ENCODE results near the gene LSP1.
"Not testable (repeated sequence)": the region's sequence is repeated elsewhere in the genome, so short reads cannot be mapped to it uniquely, and the experiment has no call there.

LSP1 gene

DNA sequence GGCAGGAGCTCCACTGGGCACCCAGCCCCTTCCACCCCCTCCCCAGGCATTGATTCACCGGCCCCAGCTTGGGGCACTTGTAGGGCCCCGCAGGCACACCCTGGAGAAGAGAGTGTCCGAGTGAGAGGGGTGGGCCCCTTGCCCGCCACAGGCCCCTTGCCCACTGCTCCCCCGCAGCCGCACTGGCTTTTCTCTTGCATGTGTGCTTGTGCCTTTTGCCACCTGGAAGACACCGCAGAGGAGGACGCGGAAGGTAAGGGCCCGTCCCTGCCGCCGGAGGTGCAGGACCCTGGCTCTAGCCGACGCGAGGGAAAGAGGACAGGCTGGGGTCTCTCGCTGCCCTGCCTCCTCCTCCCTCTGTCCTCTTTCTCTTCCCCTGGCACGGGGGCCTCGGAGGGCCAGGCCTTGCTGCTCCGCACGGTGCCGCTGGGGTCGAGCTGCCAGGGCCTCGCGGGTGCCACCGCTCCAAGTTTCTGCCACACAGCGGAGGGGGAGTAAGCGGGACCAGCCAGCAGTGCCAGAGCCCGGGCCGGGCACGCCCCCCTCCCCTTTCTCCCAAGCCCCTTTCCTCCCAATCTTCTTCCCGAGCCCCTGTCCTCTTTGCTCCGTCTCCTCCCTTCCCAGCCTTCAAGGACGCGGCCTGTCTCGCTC is 76.1 kb downstream of the LSP1 start:
- DNase-seq (ENCODE audit: low read depth) = no peak

DNA sequence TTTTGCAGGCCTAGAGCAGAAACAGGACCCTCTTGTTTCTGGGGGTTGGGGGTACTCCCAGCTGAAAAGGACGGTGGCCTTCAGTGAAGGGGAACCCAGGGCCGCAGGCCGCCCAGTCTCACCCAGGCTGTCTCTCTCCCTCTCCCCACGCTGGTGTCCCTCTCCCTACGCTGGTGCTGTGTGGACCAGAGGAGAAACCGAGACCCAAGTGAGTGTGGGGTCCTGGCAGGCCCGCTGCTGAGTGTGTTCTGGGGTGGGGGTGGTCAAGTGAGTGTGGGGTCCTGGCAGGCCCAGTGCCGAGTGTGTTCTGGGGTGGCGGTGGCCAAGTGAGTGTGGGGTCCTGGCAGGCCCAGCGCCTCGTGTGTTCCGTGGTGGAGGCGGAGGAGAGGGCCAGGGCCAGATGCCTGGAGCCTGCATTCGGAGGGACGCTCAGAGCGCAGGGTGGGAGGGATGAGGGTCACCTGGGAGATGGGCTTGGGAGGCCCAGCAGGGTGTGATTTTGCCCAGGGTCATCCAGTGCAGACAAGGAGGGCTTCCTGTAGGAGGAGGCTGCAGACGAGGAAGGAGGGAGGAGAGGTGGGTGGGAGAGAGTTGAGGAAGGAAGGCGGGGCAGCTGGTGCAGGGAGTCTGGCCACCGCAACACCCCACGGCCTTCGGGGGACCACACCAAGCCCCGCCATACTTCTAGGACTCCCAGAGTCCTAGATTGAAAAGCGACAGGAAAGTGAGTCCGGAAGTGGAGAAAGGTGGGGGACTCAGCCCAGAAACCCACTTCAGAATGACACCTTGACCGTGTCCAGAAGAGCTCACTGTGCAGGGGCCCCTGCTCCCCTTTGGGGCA is 77.0 kb downstream of the LSP1 start:
- DNase-seq (ENCODE audit: low read depth) = no peak

DNA sequence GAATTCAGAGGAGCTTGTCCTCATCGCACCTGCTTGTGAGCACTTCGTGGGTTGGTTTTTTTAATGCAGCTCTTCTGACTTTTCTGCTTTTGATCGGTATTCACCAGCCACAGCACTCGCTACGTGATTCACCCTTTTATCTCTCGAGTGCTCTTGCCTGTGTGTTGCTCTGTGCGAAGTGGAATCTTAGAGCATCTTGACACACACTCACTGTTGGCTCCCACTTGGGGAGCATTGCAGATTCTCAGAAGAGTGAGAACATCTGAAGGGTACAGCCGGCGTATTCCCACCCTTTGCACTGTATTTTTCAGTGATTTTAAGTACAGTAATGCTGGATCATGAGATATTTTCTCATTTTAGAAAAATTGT is 77.6 kb downstream of the LSP1 start:
- DNase-seq (ENCODE audit: low read depth) = no peak

DNA sequence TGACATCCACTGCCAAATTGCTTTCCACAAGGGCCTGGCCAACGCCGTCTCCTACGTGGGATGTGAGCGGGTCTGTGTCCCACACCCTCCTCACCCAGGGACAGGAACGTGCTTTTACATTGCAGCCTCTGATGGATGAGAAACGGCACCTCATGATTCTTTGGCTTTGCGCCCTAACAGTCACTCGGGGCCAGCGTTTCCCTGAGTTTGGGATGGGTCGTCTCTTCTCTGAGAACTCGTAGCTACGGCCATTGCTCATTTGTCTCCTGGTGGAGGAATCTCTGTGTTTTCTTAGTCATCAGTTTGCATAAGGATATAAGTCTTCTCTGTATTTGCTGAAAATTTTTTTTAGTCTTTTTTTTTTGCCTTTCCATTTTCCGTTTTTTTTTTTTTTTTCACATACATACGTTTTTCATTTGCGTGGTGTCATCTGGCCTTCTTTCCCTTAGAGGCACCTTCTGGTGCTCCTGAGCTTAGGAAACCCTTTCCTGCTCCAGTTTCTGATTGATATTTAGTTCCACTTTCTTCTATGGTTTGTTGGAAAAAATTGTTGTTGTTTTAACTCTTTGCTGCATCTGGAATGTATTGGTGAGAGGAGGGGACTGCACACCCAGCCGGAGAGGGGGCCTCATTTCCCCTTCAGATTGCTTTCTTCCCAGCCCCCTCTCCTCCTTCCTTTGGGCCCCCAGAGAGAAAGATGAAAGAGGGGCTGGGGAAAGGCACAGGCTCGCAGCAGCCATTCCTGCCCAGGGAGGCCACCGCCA is 78.6 kb downstream of the LSP1 start:
- no peak for DNase-seq (ENCODE audit: low read depth)

DNA sequence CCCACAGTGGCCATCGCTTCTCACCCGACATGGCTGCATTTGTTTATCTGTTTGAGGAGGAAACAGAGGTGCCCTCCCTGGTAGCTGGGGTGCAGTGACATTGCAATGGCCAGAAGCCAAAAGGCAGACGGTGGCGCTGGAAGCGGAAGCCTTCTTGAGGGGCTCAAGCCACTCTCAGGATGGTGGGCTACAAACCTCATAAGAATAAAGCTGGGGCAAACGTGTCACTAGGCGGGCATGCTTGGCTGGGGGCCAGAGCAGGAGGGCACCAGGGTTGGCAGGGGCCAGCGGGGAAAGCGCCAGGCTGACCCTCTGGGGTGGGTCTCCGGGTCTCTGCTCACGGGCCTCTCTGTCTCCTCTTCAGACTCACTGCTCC is 79.2 kb downstream of the LSP1 start:
- no peak for DNase-seq (ENCODE audit: low read depth)

DNA sequence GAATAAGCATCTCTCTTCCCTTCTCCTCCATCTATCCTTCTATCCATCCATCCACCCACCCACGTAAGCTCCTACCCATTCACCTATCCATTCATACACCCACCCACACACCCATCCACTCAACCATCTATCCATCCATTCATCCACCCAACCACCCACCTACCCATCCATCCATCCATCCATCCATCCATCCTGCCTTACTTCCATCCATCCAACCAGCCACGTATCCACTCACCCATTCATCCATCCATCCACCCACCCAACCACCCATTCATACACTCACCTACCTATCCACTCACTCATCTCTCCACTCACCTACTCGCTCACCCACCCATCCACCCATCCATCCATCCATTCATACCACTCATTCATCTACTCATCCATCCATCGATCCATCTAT is 79.8 kb downstream of the LSP1 start:
- no peak for DNase-seq (ENCODE audit: low read depth)

DNA sequence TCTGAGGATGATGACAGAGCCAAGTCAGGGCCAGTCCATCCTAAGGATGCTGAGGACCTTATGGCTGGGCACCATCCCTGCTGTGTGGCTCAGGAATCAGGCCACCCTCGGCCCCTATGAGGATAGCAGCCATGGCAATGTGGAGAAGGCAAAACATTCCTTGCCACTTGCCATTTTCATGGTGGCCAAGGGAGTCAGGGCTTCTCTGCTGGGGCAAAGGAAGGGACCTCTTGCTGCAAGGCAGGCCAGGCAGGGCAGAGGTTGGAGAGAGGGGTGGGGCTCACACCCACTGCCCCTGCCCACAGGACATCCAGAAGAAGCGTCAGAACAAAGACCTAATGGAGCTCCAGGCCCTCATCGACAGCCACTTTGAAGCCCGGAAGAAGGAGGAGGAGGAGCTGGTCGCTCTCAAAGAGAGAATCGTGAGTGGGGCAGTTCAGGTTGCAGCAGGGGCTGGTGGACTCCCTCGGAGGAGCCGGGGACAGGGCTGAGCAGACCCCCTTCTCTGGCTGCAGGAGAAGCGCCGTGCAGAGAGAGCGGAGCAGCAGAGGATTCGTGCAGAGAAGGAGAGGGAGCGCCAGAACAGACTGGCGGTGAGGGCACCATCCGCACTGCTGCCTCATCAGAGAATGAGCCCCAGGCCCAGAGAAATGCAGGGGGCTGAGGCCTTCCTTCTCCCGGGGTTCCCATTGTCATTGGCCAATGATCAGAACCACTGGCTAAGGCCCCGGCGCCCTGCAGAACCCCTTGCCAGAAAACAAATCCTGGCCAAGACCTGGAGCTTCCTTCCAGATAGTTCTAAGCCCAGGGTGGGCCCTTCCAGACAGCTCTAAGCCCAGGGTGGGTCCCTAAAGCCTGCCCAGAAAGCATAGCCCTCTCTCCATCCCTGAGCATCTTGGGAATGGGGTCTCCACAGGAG is 80.8 kb downstream of the LSP1 start:
- no peak for DNase-seq (ENCODE audit: low read depth)

DNA sequence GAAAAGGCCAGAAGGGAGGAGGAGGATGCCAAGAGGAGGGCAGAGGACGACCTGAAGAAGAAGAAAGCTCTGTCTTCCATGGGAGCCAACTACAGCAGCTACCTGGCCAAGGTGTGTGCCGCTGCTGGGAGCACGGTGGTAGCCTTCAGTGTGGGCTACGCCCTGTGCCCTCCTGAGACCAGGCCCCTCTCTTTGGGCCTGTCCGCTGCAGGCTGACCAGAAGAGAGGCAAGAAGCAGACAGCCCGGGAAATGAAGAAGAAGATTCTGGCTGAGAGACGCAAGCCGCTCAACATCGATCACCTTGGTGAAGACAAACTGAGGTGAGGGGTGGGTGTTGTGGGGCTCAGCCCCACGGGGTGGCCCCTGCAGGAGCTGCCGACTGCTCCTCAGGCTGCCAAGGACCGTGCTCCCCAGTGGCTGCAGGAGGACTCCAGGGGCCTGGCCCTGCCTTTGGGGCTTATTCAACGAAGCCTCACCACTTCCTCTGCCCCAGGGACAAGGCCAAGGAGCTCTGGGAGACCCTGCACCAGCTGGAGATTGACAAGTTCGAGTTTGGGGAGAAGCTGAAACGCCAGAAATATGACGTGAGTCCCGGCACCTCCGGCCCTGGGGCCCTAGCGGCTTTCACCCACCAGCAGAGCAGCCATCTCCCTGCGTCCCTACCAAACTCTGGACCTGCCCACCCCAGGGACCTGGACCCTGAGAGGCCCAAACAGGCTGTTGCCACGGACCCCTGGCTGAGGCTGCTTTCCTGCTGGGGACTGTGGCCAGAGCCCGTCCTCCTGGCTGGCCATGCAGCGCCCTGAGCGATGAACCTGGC is 81.7 kb downstream of the LSP1 start:
- no peak for DNase-seq (ENCODE audit: low read depth)

DNA sequence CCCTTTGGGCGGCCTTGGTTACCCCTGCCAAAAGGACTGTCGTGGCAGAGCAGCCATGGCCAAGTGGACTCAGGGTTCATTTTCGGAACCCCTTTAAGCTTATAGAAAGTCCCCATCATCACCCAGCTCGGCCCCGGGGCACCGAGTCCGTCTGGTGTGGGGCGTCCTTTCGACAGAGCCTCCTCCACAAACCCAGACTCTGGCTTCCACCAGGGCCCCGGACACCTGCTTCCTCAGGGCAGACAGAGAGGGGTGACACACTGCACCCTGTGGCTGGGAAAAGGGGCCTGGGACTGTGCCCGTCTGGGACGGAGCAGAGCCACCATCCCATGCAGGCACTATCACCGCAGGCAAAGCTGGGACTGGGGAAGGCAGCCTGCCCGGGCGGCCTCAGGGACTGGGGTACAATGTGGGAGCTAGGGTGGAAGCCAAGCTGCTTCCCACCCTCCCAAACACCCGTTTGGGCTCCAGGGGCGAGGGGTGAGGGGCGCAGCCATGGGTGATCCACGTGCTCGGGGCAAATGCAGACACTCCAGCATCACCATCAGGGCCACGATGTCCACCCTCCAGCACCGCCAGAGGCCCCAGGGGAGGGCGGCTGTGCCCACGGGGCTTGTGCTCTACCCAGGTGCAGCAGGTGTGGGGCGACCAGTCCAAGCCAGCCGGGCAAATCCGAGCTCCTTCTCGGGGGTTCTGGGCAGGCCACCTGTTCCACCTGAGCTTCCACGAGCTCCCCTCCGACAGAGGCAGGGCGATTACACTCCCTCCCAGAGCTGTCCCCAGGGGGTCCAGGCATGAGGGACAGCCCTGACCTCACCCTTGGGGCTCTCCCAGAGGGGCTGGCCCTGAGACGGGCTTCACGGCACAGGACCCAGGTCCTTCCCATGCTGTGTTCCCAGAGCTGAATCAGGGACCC is 82.5 kb downstream of the LSP1 start:
- DNase-seq (ENCODE audit: low read depth) = no peak

DNA sequence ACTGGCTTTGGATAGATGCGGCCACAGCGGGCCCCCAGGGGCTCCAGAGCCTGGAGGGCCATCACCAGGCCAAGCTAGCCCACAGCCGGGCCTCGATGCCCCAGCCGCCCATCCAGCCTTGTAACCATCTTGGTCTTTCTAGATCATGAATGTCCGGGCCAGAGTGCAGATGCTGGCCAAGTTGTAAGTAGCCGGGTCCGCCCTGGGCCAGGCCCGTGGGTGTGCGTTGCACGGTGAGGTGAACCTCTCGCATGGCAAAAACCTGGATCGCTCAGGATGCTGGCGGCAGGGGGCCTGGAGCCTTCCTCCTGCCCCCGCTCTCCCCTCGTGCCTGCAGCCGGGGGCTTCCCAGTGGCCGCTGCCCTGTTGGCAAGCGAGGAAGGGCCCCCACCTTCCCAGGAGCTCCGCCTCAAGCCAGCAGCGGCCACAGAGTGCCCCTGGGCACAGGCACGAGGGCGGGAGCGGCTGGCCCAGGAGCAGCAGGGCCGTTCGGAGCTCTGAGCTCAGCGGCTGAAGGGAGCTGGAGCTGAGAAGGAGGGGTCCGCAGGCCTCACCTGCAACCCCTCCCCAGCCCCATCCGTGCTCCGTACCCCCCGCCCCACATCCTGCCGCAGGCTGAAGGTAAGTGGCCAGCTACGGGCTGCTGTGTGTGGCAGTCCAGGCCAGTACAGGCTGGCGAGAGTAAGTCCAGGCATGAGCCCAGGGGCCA is 83.3 kb downstream of the LSP1 start:
- DNase-seq (ENCODE audit: low read depth) = no peak

DNA sequence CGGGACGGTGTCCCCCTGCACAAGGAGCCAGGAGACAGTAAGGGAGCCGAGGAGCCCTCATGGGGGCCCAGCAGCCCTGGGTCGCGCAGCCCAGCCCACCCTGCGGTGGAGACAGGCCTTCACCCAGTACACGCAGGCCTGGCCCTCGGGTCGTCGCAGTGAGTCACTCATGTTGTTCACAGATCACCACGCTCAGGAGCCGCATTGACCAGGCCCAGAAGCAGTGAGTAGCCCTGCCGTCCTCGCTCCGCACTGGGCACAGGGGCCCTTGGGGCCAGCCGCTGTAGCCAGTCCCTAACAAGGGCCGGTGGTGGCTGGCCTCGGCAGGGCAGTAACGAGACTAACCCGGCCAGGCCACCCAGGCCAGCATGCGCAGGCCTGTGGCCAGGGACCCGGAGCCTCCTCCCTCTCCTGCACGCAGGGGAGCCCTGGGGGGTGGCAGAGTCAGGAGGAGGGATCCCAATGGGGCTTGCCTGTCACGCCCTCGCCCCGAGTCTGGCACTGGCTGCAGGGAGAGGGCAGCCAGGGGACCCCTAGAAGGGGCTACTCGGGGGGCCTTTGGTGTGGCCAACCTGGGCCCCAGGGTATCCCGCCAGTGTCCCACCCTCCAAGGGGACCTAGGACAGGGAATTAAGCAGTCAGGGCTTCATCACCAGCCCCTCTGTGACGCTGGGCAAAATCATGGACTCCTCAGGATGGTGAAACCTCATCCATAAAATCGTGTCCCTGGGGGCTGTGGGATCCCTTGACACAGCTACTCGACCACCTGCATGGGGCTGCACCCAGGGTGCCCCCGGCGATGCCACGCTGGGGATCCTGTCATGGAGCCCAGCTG is 84.1 kb downstream of the LSP1 start:
- no peak for DNase-seq (ENCODE audit: low read depth)

DNA sequence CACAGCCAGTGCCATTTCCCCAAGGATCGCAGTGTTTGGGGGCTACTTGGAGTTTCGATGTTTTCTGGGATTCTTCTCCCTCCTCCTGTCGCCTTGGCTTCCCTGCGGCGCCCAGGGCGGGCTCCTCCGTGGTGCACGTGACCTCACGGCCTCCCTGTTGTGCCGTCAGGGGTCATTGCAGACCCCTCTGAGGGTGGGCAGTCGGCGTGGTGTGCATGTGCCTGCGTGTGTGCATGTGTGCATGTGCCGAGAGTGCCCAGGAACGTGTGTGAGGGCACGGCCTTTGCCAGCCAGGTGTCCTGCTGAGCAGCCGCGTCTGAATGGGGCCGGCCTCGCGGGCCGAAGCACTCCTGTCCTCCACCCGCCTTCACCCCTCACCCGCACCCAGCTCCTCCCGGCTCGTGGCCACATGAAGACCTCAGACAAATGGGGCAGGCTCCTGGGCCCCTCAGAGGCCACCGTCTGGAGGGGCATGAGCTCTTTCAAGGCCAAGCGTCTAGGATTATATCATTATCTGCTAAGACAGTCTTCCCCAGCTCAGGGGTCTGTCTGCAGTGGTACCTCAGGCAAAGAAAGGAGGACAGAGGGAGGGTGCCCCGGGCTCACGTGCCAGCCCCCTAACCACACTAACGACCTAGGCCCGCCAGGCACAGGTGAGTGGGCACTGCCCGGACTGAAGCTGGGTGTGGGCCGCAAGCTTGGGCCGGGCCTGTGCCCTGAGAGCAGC is 84.9 kb downstream of the LSP1 start:
- no peak for DNase-seq (ENCODE audit: low read depth)

DNA sequence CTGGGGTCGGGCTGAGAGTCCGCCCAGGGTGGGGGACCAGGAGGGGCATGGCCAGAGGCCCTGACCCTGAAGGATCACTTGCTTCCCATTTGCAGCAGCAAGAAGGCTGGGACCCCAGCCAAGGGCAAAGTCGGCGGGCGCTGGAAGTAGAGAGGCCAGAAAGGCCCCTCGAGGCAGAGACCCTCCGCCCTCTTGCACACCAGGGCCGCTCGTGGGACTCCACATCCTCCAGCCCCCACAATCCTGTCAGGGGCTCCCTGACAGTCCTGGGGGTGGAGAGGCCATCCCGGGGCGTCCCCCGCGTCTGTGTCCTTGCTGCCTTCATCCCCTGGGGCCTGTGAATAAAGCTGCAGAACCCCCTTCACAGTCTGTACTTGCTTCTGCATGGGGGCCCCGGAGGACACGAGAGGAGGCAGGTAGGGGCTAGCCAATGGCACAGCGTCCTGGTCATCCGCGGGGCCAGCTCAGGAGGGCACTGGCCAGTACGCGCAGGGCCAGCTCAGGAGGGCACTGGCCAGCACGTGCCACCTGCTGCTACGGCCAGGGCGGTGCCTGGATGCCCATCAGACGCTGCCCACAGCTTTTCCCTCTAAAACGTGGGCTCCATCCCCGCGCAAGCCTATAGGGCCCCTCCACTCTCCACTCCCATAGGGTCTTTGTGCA is 85.6 kb downstream of the LSP1 start:
- no peak for DNase-seq (ENCODE audit: low read depth)

DNA sequence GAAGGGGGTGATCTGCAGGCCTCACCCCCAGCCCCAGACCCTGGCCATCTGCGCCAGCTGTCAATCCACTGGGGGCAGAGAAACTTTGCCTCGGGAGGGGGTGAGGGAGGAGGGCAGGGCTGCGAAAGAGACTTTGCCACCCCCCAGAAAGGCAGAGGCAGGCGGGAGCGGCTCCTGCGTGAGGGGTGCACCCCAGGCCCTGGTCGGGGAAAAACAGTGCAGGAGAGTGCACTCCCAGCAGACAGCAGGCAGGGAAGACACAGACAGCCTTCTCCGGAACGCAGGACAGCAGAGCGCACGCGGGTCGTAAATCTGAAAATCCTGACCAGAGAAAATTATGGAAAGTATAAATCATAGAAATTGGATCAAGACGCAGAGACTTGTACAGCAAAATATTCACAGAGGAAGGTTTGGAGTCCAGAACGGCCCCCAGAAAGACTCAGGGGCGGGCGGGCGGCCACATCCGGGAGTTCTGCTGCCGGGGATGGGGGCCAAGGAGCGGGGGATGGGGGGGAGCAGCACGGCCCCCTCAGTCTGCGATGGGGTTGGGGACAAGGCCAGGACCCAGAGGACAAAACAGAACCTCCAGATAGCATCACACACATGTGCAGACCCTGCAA is 86.2 kb downstream of the LSP1 start:
- no peak for DNase-seq (ENCODE audit: low read depth)

DNA sequence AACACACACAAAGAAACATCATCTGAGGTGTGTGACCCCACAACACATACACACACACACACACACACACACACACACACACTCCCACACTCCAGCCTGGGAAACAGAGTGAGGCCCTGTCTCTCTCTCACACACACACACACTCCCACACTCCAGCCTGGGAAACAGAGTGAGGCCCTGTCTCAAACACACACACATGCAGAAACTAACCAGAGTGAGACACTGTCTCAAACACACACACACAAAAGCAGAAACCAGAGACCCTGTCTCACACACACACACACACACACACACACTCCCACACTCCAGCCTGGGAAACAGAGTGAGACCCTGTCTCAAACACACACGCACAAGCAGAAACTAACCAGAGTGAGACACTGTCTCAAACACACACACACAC is 86.9 kb downstream of the LSP1 start:
- not testable (repeated sequence) for DNase-seq (ENCODE audit: low read depth)

All from activated T-cell treated with anti-CD3 and anti-CD28 coated beads for 24 hours (primary cell).